Activated CD8-positive, alpha-beta memory T cell treated with anti-CD3 and anti-CD28 coated beads for 36 hours (primary cell): ENCODE data around the gene RIPK3. TPM values are rescaled to one million over a fixed set of nuclear protein-coding genes. Genes with fewer than 3 reads are reported as not detected.
"Not testable (repeated sequence)": the region's sequence is repeated elsewhere in the genome, so short reads cannot be mapped to it uniquely, and the experiment has no call there.

Experiments used
- CTCF ChIA-PET: fragments of 350-600 bp; sonication (Branson Sonifier 250); formaldehyde crosslinking; loops from one replicate; lab custom pipeline; 2021; ENCODE audit warnings: antibody characterized with exemption; lab: Charles Lee
- POLR2A ChIA-PET: fragments of 350-600 bp; sonication (Branson Sonifier 250); formaldehyde crosslinking; loops from one replicate; lab custom pipeline; 2021; ENCODE audit warnings: antibody characterized with exemption; lab: Charles Lee
- total RNA-seq, 2 experiments: library from RNA; stranded (reverse); gene quantifications; one replicate each; pipeline ENCODE4 v1.2.3, GENCODE V29; 2021

The RIPK3 gene
- total RNA-seq, 2 experiments from 2014 or later, result 8.2 to 9.7 TPM

DNA sequence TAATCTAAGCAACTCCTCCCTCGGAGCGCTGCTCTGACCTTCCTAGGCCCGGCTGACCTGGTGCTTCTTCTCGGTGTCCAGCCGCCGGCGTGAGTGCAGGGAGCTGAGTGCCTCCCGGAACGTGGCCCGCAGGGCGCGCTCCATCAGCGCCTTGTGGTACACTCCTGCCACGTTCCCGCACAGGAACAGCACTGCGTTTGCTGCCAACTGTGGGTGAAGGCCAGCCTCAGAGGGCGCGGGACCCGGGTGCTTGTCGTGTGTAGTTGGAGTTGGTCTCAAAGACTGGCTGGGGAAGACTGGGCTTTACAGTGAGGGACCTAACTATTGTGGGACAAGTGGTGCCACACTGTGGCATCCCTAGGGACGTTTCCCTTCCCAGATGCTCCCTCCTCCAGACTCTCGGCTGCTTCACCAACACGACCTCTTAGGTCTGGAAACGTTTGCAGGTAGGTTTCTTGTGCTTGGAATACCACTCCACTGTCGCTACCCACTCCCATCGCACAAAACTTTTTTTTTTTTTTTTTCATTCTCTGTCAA is 8.0 kb downstream of the RIPK3 start:
- ChIA-PET CTCF (interaction anchor here (0.7 to 17.7 kb wide), 13 partner anchors 9 to 216 kb away, joined by 3 to 334 read pairs (median 5); partner anchors contain the start of genes CBLN3, CIDEB, KHNYN and LTB4R), POLR2A (interaction anchor here (0.5 to 1.0 kb wide), 4 partner anchors 98 to 222 kb away, joined by 3 to 7 read pairs (median 4); partner anchors contain the start of genes KHNYN and SDR39U1)

DNA sequence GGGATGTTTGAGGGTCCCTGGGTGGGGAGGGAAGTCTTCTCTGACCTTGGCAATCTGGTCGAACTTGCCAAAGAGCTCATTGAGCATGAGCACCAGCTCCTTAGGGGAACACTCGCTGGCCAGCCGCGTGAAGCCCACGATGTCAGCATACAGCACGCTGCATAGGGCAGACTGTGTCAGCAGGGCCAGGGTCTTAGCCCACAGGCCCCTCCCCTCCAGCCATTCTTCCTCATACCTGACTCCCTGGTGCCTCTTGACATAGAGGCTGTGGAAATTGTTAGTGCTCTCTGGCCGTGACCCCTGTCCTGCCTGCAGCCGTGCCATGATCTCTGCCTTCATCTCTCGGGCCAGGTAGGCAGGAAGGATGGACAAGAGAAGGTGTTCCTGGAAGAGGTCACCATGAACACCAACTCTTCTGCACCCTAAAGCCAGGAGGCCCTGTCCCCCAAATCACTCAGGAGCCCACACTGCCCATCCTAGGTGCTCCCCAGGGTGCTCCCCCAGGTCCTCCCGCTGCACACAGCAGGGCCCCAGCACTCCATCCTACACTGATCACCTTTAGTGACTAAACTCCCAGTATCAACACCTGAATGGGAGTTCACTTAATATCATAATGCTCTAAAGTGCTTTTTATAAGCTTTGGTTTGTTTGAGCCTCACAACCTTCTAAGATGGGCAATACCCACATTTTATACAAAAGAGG is 8.7 kb downstream of the RIPK3 start:
- POLR2A ChIA-PET, result no interaction called here

DNA sequence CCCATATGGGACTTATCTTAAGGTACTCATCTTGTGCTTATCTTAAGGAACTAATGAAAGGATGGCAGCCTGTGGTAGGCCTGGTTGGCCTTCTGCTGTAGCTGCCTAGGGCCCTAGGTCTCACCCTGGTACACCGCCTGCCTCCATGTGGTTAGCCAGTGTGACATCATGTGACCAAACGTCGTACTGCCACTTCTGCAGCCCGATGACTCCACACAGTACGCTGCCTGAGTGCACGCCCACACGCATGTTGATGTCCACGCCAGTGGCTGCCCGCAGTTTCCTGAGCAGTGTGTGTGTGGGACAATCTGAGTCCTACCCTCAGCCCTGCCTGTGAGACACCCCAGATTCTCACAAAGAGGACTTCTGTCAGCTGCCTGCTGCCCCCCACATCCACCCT is 10.1 kb downstream of the RIPK3 start:
- POLR2A ChIA-PET, result interaction anchor here (1.3 kb wide), 1 partner anchor 20 kb away, joined by 3 read pairs; the partner anchor contains the start of gene LTB4R2

More for the DNA sequence above, 8.7 kb downstream of the RIPK3 start:
- CTCF ChIA-PET, result interaction anchor here (0.7 to 17.7 kb wide), 8 partner anchors 9 to 110 kb away, joined by 3 to 334 read pairs (median 5); partner anchors contain the start of genes CBLN3, CIDEB, KHNYN and LTB4R

DNA sequence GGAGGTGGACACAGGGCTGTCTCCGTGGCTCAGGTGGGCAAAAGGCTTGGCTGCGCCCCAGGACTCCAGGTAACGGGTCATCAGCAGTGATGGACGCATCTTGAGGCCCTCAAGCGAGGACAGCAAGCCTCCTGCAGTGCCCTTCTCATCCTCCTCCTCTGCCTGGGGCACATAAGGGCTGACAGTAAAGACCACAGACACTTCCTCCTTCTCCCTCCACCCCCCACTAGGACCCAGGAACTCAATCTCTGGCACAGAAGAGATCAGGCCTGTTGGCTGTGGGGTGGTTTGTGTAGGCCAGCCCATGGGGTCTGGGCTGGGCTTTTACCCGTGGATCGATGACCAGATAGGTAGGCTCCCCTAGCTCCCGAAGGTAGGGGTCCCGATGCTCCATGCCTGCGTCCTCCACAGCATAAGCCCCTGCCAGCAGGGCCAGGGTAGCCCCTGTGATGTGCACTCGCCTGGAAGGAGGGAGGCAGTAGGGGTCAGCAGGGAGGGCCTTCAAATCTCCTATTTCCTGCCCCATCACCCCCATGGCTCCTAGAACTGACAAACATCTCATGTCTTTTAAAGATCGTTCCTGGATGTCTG is 10.6 kb downstream of the RIPK3 start:
- POLR2A ChIA-PET, result interaction anchor here (1.3 kb wide), 1 partner anchor 19 kb away, joined by 3 read pairs; the partner anchor contains the start of gene LTB4R2
- CTCF ChIA-PET, result interaction anchor here (1.4 to 17.7 kb wide), 3 partner anchors 11 to 104 kb away, joined by 4 to 334 read pairs (median 8); partner anchors contain the start of genes CBLN3, DHRS1, KHNYN and NOP9

More for the DNA sequence above, 10.1 kb downstream of the RIPK3 start:
- CTCF ChIA-PET, result interaction anchor here (1.4 to 17.7 kb wide), 3 partner anchors 10 to 103 kb away, joined by 4 to 334 read pairs (median 8); partner anchors contain the start of genes CBLN3, DHRS1, KHNYN and NOP9

DNA sequence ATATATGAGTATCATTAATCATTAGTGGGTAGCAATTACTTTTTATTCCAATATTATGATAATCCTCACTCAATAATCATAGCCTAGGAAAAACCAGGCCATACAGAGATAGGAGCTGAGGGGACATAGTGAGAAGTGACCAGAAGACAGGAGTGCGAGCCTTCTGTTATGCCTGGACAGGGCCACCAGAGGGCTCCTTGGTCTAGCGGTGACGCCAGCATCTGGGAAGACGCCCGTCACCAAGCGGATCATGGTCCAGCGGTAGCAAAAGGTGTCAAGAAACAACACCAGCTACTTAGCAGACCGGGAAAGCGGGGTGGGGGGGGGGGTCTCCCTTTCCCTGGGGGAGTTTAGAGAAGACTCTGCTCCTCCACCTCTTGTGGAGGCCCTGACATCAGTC is 11.9 kb downstream of the RIPK3 start:
- POLR2A ChIA-PET, result not testable (repeated sequence)
- CTCF ChIA-PET, result interaction anchor here (1.2 to 17.7 kb wide), 4 partner anchors 9 to 105 kb away, joined by 3 to 334 read pairs (median 6); partner anchors contain the start of genes CBLN3, DHRS1, KHNYN and NOP9

DNA sequence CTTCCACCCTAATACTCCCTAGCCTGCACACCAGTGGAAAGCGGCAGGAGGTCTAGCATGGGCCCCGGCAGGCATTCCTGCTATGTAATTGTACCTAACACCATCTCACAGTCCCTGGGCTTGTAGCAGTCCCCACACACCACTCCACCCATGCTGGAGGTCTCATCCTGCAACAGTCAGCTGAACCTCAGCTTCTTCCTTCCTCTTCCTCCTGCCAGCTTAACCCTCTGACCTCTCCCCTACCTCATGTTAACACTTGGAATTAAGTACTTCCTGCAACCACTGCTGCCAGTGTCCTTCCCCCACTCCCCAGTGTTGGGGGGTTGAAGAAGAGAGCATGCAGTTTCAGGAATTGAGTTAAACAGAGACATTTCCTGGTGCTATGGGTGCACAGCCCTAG is 12.5 kb downstream of the RIPK3 start:
- POLR2A ChIA-PET, result no interaction called here
- CTCF ChIA-PET, result interaction anchor here (0.6 to 17.7 kb wide), 4 partner anchors 10 to 106 kb away, joined by 4 to 334 read pairs (median 4); partner anchors contain the start of genes CBLN3, KHNYN and LTB4R2

DNA sequence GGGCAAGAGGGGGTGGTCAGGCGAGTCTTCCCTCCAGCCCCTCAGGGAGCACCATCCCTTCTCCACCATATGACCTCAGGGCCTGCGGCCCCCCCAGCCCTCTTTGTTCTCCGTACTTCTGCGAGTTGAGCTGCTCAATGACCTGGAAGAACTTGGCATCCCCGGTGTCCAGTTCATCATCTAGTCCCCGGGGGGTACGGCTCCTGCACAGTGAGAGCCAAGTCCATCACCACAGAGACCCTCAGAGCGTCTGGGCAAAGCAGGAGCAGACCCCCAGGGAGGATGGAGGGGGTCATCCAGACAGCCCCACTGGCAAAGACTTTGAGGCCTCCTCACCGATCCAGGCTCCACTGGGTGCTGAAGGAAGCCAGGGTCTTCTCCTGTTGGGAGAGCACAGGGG is 13.8 kb downstream of the RIPK3 start:
- ChIA-PET CTCF (interaction anchor here (1.2 to 17.7 kb wide), 2 partner anchors 10 to 107 kb away, joined by 4 to 334 read pairs; partner anchors contain the start of genes CBLN3 and KHNYN), POLR2A (interaction anchor here (0.6 kb wide), 2 partner anchors 14 to 74 kb away, joined by 3 to 6 read pairs; no protein-coding TSS in a partner anchor)

DNA sequence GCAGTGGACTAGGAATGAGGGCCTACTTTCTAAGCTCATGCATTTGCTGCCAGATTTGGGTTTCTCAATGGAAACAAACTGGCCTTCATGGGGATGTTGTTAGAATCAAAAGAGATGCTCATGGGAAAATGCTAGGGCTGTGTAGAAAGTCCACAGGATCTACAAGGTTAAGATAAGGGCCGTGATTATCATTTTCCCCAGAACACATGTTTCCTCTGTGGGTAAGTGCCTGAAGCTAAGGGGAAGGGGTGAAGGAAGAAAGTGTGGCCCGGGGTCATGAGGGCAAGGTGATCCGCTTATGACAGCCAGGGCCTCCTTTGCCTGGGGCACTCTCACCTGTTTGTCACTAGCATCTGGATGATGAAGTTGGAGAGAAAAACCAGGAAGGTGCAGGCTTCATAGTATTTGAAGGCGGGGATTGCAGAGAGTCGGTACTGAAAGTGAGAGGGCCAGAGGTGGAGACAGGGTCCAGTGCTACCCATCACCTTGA is 14.7 kb downstream of the RIPK3 start:
- POLR2A ChIA-PET, result no interaction called here
- CTCF ChIA-PET, result interaction anchor here (1.0 to 17.7 kb wide), 3 partner anchors 9 to 108 kb away, joined by 3 to 334 read pairs (median 4); partner anchors contain the start of genes CBLN3 and KHNYN

DNA sequence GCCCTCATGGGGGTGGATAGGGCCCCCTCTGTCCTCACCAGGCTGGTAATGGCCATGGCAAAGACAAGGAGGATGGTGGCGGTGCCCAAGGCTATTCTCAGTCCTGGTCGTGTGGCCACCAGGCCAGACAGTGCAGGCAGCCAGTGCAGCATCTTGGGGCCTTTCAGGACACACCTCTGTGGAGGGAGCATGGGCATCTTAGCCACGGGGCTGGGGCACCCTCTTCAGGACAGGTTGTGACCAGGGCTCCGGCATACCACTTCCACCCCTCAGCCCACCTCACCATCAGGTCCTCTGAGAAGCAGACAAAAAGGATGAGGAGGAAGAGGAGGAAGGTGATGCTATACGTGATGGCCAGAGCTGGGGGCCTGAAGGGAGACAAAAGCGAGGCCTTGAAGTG is 15.8 kb downstream of the RIPK3 start:
- POLR2A ChIA-PET, result no interaction called here
- CTCF ChIA-PET, result interaction anchor here (1.0 to 17.7 kb wide), 3 partner anchors 10 to 109 kb away, joined by 3 to 334 read pairs (median 5); partner anchors contain the start of genes CBLN3 and KHNYN

DNA sequence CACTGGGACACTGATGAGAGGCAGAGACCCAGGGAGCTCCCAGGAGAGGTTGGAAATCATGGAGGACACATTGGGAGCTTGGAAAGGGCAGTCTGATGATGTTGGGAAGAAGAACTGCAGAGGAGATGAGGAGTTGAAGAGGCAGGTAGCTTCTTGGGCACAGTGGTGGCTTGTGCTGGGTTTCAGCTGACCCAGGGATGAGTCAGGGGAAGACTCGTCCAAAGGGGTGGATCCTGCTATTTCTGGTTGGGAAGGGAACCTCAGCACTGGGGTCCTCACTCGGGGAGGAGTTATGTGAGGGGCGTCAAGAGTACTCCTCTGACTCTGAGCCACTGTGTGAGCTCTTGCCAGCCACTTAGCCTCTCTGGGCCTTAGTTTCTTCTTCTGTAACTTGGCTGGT is 16.4 kb downstream of the RIPK3 start:
- CTCF ChIA-PET, result interaction anchor here (1.2 to 1.7 kb wide), 2 partner anchors 8 to 11 kb away, joined by 4 to 5 read pairs; no protein-coding TSS in a partner anchor
- POLR2A ChIA-PET, result no interaction called here

DNA sequence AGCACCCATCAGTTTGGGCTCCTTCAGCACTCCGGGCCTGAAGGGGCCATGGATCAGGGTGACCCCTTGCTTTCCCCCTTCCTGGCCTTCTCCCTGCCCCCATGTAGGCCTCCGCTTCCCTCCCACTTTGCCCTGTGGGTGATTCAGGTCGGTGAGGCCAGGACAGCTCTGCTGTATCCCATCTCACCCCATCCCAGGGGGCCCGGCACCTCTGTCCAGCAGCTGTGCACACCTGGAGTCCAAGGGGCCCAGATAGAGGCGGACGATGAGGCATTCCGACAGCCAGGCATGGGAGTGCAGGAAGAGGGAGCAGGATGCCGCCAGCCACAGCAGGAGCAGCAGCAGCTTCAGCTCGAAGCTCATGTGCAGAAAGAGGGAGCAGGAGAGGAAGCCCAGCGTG is 17.1 kb downstream of the RIPK3 start:
- ChIA-PET POLR2A (interaction anchor here (0.8 kb wide), 1 partner anchor 109 kb away, joined by 3 read pairs; no protein-coding TSS in a partner anchor), CTCF (interaction anchor here (1.2 to 1.7 kb wide), 4 partner anchors 9 to 13 kb away, joined by 3 to 5 read pairs (median 4); partner anchors contain the start of gene LTB4R2)

DNA sequence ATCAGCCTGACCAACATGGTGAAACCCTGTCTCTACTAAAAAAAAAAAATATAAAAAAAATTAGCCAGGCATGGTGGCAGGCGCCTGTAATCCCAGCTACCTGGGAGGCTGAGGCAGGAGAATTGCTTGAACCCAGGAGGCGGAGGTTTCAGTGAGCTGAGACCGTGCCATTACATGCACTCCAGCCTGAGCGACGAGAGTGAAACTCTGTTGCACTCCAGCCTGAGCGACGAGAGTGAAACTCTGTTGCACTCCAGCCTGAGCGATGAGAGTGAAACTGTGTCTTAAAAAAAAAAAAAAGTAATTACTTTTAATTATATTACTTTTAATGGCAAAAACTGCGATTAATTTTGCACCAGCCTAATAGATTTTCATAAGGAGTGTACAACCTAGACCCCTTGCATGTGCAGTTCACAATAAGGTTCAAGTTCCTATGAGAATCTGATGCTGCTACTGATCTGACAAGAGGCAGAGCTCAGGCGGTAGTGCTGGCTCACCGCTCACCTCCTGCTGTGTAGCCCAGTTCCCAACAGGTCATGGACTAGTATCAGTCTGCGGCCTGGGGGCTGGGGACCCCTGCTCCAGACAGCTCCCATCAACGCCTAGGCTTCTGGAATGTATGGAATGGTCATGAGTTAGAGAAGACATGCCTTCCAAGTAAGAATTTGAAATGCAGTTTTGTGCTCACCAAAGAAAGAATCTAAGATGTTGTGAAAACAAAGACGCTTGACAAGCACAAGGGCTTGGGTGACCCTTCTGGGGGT is 18.4 kb downstream of the RIPK3 start:
- CTCF ChIA-PET, result interaction anchor here (1.5 to 2.3 kb wide), 4 partner anchors 10 to 13 kb away, joined by 3 to 6 read pairs (median 4); partner anchors contain the start of gene LTB4R2
- POLR2A ChIA-PET, result interaction anchor here (0.8 kb wide), 1 partner anchor 110 kb away, joined by 3 read pairs; no protein-coding TSS in a partner anchor

DNA sequence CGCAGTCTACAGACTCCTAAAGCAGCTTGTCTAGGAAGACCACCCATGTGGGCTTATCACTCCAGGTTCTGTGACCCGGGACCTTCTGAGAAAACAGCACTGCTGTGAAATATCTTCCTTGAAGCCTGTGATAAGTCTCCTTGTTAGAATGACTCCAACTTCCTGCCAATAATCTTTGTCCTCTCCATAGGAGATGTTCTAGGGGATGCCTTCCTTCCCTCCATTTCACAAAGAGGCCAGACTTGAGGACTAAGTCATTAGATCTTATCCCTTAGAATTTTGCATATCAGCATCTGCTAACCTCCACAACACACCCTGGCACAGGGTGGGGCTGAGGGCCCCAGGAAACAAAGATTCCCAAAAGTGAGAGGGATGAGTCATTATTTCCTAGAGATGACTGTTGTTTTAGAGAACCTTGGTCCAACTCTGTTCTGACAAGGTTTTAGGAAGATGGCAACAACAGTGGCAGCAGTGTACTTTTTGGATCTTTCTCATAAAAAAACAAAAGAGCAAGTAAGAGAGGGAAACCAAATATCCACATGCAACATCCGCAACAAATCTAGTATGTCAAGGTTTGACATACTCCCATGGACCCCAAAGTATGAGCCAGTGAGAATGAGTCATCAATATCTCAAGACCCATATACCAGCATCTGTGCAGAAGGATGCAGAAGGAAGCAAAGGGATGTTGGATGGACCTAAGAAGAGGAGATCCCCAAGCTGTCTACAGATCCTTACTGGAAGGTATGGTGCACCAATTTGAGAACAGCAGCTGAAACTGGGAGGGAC is 22.5 kb downstream of the RIPK3 start:
- POLR2A ChIA-PET, result no interaction called here

DNA sequence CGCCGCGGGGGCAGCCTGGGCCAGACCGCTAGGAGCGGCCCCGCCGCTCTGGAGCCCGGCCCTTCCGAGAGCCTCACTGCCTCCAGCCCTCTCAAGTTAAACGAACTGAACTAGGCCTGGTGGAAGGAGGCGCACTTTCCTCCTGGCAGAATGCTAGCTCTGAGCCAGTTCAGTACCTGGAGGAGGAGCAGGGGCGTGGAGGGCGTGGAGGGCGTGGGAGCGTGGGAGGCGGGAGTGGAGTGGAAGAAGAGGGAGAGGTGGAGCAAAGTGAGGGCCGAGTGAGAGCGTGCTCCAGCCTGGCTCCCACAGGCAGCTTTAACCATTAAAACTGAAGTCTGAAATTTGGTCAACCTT is 23.2 kb downstream of the RIPK3 start:
- ChIA-PET POLR2A (no interaction called here), CTCF (interaction anchor here (1.7 kb wide), 1 partner anchor 9 kb away, joined by 4 read pairs; no protein-coding TSS in a partner anchor)

More for the DNA sequence above, 22.5 kb downstream of the RIPK3 start:
- CTCF ChIA-PET, result interaction anchor here (1.7 kb wide), 1 partner anchor 8 kb away, joined by 4 read pairs; no protein-coding TSS in a partner anchor

DNA sequence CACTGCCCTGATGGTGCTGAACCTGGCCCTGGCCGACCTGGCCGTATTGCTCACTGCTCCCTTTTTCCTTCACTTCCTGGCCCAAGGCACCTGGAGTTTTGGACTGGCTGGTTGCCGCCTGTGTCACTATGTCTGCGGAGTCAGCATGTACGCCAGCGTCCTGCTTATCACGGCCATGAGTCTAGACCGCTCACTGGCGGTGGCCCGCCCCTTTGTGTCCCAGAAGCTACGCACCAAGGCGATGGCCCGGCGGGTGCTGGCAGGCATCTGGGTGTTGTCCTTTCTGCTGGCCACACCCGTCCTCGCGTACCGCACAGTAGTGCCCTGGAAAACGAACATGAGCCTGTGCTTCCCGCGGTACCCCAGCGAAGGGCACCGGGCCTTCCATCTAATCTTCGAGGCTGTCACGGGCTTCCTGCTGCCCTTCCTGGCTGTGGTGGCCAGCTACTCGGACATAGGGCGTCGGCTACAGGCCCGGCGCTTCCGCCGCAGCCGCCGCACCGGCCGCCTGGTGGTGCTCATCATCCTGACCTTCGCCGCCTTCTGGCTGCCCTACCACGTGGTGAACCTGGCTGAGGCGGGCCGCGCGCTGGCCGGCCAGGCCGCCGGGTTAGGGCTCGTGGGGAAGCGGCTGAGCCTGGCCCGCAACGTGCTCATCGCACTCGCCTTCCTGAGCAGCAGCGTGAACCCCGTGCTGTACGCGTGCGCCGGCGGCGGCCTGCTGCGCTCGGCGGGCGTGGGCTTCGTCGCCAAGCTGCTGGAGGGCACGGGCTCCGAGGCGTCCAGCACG is 23.8 kb downstream of the RIPK3 start:
- ChIA-PET POLR2A (no interaction called here), CTCF (interaction anchor here (0.8 to 1.7 kb wide), 2 partner anchors 9 to 18 kb away, joined by 3 to 4 read pairs; no protein-coding TSS in a partner anchor)
